ENCODE measurements around the gene PPP3CA. TPM values are rescaled to one million over a fixed set of nuclear protein-coding genes. Genes with fewer than 3 reads are reported as not detected.

PPP3CA gene
- total RNA-seq, 1 experiment from 2014 or later: 133 TPM

- TF ChIP-seq ZFX (IDR thresholded peaks at IDR 0.05): no peak
- TF ChIP-seq POLR2AphosphoS5 (IDR thresholded peaks at IDR 0.05; ENCODE audit: low read depth, low read length): no peak
- no peak for TF ChIP-seq CBX3 (IDR thresholded peaks at IDR 0.05; ENCODE audit: low read depth)
- no peak for TF ChIP-seq TCF7L2 (IDR thresholded peaks at IDR 0.05; ENCODE audit: borderline replicate concordance, extremely low read depth, insufficient read depth, insufficient read length)
- TF ChIP-seq FOSL1 (IDR thresholded peaks at IDR 0.05; ENCODE audit: low read depth): no peak
- TF ChIP-seq, protein P1, sequence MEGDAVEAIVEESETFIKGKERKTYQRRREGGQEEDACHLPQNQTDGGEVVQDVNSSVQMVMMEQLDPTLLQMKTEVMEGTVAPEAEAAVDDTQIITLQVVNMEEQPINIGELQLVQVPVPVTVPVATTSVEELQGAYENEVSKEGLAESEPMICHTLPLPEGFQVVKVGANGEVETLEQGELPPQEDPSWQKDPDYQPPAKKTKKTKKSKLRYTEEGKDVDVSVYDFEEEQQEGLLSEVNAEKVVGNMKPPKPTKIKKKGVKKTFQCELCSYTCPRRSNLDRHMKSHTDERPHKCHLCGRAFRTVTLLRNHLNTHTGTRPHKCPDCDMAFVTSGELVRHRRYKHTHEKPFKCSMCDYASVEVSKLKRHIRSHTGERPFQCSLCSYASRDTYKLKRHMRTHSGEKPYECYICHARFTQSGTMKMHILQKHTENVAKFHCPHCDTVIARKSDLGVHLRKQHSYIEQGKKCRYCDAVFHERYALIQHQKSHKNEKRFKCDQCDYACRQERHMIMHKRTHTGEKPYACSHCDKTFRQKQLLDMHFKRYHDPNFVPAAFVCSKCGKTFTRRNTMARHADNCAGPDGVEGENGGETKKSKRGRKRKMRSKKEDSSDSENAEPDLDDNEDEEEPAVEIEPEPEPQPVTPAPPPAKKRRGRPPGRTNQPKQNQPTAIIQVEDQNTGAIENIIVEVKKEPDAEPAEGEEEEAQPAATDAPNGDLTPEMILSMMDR (IDR thresholded peaks at IDR 0.05 in 2 of 3, conservative IDR thresholded peaks at IDR 0.05 in 1 of 3; ENCODE audit: borderline replicate concordance in 1 of 3, insufficient read depth in 1 of 3, low read depth in 2 of 3, low read length in 2 of 3): no peak
- TF ChIP-seq, protein P2, sequence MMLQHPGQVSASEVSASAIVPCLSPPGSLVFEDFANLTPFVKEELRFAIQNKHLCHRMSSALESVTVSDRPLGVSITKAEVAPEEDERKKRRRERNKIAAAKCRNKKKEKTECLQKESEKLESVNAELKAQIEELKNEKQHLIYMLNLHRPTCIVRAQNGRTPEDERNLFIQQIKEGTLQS (IDR thresholded peaks at IDR 0.05): no peak
- no peak for TF ChIP-seq YY1 (IDR thresholded peaks at IDR 0.05; ENCODE audit: extremely low read depth, insufficient replicate concordance, low read depth, low read length)
- no peak for TF ChIP-seq SP1 (IDR thresholded peaks at IDR 0.05; ENCODE audit: low read depth)
- TF ChIP-seq EZH2phosphoT487 (IDR thresholded peaks at IDR 0.05; ENCODE audit: borderline replicate concordance): no peak
- TF ChIP-seq CEBPB (IDR thresholded peaks at IDR 0.05; ENCODE audit: low read depth): no peak
- no peak for TF ChIP-seq ZBTB33 (IDR thresholded peaks at IDR 0.05; ENCODE audit: extremely low read depth, insufficient replicate concordance, low read length)
- TF ChIP-seq EGR1 (IDR thresholded peaks at IDR 0.05; ENCODE audit: low read depth): no peak
- no peak for TF ChIP-seq ZNF274 (IDR thresholded peaks at IDR 0.05; ENCODE audit: low read depth, low read length)
- ChIA-PET POLR2A (no interaction called here), RAD21 (ENCODE audit: low non-redundant PET in 1 of 2, low total read pairs in 2 of 2, uncharacterized antibody in 2 of 2, unreplicated experiment in 2 of 2) (no interaction called here), CTCF (interaction anchor here (1.1 to 1.6 kb wide), 2 partner anchors 15 to 417 kb away, joined by 3 to 4 read pairs; no protein-coding TSS in a partner anchor)
- H3K4me1 ChIP-seq (ENCODE audit: control insufficient read depth in 1 of 2, insufficient read depth in 2 of 2, low read length in 2 of 2): peaks cover 48 to 63% of the 10 kb centered on the region in 2 experiments
- no peaks in the 10 kb centered on the region for H4K20me1 ChIP-seq (ENCODE audit: insufficient read depth)
- H3K4me2 ChIP-seq (ENCODE audit: low read length): peak overlapping the region; percentile 50
- peaks cover 0 to 4% of the 10 kb centered on the region in 2 experiments; a peak in 1 of 4 replicates for H3K36me3 ChIP-seq (ENCODE audit: control insufficient read depth in 1 of 2, insufficient read depth in 2 of 2, low read length in 2 of 2)
- H2AFZ ChIP-seq (ENCODE audit: low read depth, low read length, poor library complexity, severe bottlenecking): no peak overlapping the region
- DNase-seq (ENCODE audit: low read depth, low spot score) (no peak), ATAC-seq (no peak)
- no peak overlapping the region for H3K4me3 ChIP-seq (replicated peaks in 1 of 2; ENCODE audit: low read depth in 1 of 2, low read length in 2 of 2)
- BruUV-seq (replicated peaks): no TSS peak
- peak overlapping the region; percentile 72; the same call in 1 of the 2 replicates for H3K27ac ChIP-seq (ENCODE audit: low read depth, low read length)
- H3K79me2 ChIP-seq (ENCODE audit: insufficient read depth, low read length): peaks cover 68% of the 10 kb centered on the region
- intact Hi-C loops (cut with micrococcal nuclease): loop anchor here (5.0 kb wide), 1 partner anchor 1078 kb away; no protein-coding TSS in a partner anchor
- H3K9ac ChIP-seq (ENCODE audit: low read length): no peak overlapping the region
- no peaks in the 10 kb centered on the region for H3K9me3 ChIP-seq (ENCODE audit: control insufficient read depth in 1 of 2, insufficient read depth in 1 of 2, low read depth in 1 of 2, low read length in 2 of 2)
- H3K9me2 ChIP-seq (ENCODE audit: insufficient read depth): no peaks in the 10 kb centered on the region
- no peaks in the 10 kb centered on the region for H3K27me3 ChIP-seq (ENCODE audit: insufficient read depth, low read length)
Observed at GRCh38 chr4:101184668-101185067, 162.7 kb downstream of the PPP3CA start.

Data from HCT116 (cell line).